GM21381 (cell line): Measurements from ENCODE around the gene SUPT20H.

Source experiments
- ATAC-seq: cut with Tn5 transposase; IDR thresholded peaks from one replicate; pipeline ENCODE4 v1.9.1; 2021; ENCODE audit warnings: mild to moderate bottlenecking, moderate library complexity; ENCODE audit not compliant: unreplicated experiment

SUPT20H gene

DNA sequence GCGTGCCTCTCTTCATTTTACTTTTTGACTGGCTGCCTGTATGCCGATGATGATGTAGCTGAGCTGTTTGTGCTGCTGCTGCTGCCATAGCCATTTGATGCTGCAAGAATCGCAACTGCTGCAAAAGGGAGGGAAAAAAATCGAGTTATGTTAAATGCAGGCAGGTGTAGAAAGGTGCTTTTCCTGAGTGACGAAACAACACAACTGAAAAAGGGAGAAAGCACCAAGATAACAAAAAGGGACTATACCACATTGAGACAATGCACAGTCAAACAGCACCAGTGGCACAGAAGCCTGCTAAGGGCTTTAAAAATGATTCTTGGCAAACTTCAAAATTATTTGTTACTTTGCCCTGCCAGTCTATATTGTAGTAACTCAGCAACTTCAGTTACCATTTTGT lies 49.8 kb downstream of the SUPT20H start:
- ATAC-seq = no peak

DNA sequence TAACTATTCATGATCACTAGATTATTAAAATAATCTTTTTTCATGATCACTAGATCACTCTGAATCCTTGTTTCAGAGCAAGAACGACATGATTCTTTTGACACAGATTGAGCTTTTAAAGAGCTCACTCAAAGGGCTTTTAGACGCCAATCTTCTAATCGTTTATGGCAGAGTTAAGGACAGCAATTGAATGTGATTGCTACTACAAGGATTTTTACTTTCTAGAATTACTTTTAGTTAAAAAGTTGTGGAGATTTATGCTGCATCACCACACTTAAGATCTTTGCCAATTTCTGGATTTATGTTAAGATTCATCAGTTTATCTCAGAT lies 57.6 kb downstream of the SUPT20H start:
- ATAC-seq = no peak

DNA sequence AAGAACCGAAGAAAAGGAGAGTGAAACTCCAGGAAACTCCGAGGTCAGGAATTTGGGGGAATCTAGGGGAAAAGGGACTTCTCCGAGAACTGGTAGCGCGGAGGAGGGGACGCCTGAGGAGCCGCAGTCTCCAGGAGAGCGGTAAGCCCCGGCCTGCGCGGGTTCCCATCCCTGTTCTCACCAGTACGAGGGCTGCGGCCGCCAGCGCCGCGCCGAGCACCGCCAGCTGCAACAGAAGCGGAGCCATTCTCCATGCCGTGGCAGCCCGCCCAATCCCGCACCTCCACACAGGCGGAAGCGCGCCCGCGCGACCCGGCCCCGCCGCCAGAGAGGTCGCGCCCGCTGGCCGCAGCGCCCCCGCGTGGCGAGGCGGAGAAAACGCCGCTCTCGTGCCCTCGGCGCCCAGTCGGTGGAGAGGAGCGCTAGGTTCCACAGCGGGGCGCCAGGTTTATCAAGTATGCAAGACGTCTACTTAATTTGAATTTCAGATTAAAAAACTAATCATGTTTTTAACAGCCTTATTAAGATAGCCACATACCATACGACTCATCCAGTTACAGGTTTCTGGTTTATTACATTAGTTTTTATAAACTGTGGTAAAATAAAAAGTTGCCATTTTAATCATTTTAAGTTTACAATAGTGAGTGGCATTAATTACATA lies 60.3 kb downstream of the SUPT20H start, which contains the start of gene ALG5:
Gene ALG5 (minus strand): TSS at position 287 of the 661 bp plus-strand sequence. CDS start 40 bp downstream, at position 247.
- peak; percentile 69 for ATAC-seq

DNA sequence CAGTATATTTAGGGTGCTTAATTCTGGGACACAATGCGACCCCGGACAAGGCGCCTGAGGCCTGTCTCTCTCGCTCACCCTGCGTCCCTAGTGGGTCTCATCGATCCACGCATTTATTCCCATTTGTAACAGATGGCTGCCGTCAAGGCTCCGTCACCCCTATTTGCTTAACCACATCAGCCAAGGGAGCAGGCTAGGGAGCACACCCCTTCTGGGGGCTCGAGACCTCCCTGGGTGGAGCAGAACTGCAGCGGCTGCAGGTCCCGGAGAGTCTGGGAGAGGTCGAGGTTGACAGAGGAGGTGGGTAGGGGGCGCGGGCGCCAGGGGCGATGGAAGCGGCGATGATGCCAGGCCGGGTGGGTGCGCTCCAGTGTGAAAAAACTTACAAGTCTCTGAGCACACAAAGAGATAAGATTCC lies 60.9 kb downstream of the SUPT20H start:
- ATAC-seq = no peak

DNA sequence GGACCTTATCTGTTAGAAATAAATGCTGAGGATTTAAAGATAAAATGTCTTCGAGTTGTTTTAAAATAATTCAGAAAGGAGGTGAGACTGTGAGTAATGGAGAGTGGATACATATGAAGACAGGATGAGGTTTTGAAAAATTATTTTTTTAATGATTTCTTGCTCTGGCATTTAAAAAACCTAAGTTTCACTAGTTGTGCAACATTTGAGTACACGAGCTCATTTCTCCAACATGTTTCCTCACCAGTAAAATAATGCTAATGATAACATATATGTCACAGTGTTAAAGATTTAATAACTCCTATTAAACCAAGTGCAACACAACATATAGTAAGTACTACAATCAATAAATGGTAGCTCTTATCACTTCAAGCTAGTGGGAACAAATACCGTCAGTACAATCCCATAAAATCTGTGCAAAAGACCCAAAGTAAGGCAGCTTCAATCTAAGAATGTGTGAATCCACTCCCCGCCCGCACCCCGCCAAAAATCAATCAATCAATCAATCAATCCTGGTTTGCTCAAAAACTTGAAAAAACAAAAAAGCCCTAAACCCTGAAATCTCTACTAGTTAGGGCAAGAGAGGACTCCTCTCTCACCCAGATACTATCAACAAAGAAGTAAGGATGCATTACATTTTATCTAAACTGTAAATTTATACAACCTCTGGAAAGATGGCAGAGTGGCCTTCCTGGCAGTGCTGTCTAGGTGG lies 61.6 kb downstream of the SUPT20H start:
- ATAC-seq = no peak

DNA sequence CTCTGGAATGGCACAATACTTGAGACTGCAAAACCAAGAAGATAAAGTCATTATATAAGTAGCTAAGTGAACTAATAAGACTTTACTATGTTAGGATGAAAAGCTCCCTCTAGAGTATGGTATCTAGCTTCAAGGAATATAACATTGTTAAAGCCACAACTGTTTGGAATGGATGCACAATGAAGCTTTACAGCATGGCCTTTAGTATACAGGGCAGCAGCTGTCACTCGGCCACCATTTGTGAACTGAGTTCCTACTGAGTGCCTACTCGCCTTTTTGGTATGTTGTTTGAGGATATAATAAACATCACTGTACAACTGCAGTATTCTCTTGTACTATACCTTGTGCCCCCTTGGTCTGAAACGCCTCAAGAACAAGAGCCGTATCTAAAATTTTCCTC lies 67.1 kb downstream of the SUPT20H start:
- ATAC-seq = no peak

DNA sequence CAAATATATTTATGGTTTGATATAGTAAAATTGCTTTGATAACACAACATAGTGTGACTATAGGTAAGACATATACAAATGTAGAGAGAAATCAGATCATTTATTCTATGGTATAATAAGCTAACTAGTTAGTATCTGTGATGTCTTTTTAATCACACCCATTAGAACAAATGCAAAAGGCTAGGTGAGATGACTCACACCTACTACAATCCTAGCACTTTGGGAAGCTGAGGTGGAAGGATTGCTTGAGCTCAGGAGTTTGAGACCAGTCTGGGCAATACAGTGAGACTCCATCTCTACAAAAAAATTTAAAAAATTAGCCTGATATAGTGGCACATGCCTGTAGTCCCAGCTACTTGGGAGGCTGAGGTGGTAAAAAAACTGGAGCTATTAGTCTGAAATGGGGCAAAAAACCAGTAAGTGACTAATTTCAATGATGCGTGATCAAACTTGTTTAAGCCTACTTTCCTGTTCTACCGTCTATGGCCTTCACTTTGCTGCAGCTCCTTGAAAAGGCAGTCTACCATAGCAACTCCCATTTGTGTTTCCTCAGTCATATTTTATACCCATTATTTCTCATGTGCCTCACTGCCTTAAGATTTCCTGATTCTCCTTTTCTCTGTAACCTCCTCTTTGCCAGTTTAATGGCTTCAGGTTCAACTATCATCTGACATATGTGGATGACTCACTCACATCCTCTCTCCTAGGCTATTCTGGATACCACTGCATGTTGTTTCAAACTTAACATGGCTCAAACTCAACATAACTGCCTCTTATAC lies 72.8 kb downstream of the SUPT20H start:
- ATAC-seq = no peak

DNA sequence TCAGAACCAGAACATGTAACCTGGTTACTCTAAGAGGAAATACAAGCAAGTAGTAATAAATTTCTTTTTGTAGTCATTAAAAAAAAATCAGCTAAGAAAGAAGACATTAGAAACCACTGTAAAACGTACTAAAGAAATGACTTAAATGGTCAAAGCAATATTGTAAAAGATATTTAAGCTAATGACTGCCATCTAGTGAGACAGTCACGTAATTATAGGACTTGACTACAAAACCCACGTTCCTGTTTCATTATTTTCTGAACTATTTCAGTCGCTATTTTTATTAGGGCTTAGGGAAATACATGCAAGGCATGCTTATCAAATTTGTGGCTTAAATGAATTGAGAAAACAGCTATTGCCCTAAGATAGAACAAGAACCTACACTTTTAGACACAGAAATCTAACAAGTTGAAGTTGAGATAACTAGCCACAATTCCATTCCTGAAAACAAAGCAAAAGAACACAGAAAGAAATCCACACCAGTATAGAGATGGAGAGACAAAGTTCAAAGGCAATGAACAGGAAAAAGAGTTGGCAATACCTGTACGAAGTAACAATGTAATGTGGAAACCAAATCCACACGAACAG lies 78.2 kb downstream of the SUPT20H start:
- no peak for ATAC-seq

DNA sequence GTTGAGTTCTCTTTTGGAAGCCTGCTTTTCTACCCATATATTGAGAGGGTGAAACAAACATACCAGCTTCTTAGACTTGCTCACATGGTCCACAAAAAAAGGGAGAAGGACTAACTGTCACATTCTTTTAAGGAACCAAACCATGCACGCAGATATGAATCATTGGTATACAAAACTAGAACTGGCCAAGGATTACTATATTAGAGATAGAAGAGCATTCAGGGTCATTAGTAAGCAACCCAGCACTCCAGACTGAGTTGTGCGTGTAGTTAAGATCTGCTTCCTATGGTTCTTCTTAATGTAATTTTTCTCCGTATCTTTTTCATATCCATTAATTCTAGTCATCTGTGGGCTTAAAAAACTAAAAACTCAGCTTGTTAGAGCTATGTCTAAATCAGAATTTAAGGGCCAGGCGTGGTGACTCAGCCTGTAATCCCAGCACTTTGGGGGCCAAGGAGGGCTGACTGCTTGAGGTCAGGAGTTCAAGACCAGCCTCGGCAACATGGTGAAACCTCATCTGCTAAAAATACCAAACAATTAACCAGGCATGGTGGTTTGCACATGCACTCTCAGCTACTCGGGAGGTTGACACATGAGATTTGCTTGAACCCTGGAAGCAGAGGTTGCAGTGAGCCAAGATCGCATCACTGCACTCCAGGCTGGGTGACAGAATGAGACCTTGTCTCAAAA lies 80.0 kb downstream of the SUPT20H start:
- ATAC-seq = no peak

DNA sequence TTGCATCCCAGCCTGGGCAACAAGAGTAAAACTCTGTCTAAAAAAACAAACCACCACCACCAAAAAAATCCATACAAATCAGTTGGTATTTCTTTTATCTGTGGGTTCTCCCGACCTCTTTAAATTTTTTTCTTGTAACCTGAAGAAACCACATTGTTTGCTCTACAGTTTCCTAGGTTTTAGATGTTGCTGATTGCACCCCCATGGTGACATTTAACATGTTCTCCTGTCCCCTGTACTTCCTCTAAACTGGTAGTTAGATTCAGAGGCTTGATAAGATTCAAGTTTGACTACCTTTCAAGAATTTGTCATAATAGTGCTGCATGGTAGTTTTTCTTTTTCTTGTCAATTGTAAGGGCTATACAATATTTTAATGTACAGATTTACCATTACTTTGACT lies 84.3 kb downstream of the SUPT20H start:
- no peak for ATAC-seq

DNA sequence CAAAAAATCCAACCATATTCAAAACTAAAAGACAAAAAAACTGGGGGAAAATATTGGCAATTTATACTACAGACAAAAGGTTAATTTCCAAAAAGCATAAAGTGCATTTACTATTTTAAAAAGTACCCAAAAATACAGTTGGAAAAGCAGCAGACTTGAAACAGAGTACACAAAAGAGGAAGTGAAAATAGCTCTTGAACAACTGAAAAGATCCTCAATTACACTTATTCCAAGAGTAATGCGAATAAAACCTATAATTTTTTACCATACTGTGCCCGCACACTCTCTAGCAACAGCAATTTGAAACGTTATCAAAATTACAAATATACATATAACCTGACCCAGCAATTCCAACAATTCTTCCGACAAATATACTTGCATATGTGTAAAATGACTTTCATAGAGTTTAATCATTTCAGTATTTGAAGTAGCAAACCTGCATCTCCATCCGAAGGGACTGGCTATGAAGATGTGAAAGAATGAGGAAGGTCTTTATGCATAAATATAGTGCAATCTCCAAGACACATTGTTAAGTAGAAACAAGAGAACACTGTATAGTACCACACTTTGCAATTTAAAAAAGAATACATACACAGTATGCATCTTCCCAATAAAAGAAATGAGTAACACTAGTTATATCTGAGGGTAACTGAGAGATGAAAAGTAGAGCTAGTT lies 85.7 kb downstream of the SUPT20H start:
- peak; percentile 83 for ATAC-seq

DNA sequence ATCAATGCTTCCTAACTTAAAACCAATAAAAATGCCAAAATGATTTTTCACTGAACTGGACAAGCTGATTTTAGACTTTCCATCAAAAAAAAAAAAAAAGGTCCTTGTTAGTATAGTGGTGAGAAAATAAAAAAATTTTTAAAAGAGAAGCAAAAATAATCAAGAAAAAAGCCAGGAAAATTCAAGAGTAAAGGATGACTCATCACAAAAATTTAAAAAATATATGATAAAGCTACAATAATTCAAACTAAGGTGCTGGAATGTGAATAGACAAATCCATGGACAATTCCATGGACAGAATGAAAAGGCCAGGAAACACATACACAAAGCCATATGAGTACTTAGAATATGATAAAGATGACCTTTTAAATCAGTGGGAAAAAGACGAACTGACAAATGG lies 86.5 kb downstream of the SUPT20H start:
- ATAC-seq = no peak

DNA sequence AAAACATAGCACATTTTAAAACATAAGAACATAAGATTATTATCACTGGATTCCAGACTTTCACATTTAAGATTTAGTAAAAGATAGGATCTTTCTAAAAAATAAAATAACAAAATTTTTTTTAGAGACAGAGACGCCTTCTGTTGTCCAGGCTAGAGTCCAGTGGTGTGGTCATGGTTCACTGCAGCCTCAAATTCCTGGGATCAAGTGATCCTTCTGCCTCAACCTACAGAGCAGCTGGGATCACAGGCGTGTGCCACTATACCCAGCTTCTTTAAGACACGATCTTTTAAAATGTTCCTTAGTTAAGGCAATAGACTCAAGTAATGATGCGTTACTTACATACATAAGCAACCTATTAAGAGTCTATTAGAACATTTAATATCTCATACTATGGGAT lies 93.1 kb downstream of the SUPT20H start:
- no peak for ATAC-seq

DNA sequence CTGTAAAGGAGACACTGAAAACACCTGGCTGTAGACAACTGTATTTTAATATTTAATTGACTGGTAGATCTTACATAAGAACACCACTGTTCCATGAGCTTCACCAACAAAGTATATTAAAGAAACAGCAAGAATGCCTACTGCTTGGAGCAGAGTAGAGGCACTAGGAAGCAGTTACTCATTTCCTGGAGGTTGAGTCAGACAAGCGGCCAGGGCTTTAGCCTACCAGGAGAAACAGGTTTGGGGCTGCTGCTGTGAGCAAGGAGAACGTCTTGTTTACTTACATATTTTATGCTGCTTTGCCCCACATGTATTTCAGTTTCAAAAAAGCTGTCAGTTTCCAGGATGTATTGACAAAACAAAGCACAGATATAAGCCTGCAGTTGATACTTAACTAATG lies 93.7 kb downstream of the SUPT20H start:
- ATAC-seq = no peak

DNA sequence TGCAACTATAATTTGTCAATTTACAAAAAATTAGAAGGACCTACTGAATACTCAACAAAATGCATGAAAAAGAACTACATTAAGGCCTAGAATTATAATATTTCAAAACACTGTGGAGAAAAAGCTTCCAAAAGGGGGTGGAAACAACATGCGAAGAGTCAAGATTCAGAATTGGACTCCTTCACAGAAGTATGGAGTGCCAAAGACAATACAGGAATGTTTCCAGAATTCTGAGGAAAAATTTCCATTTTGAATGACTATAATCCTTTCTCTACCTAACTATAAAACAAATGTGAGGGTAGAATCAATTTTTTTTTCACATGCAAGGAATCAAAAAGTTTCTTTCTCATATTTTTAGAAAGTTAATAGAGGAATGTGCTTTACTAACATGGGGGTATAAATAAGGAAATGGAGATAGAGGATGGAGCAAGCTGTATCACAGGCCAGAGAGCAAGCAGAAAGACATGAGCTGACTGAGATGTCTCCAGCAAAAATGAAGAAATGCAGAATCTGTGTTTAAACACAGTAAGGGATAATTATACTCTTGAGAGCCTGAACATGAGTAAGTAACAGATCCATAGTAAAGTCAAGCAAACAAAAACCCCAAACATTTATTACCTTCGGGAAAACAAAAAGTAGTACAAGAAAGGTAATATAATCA lies 99.9 kb downstream of the SUPT20H start:
- ATAC-seq = no peak
